NCI-H2196 (cell line): ENCODE data around the gene LKAAEAR1.
"Not testable (repeated sequence)": the region's sequence is repeated elsewhere in the genome, so short reads cannot be mapped to it uniquely, and the experiment has no call there.

ENCODE experiments used
- DNase-seq: peaks from one replicate; lab custom pipeline; 2025; ENCODE audit not compliant: unreplicated experiment; lab: John Stamatoyannopoulos, UW

Gene LKAAEAR1, protein sequence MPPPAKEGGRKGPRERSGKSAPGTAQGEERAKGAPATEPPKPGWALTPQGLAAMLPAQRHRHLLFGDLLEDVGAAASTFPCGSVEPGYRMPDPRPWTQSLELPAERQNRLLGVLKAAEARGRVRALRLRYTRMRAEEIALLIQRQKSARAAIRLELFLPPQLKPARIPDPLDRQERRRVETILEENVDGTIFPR

DNA sequence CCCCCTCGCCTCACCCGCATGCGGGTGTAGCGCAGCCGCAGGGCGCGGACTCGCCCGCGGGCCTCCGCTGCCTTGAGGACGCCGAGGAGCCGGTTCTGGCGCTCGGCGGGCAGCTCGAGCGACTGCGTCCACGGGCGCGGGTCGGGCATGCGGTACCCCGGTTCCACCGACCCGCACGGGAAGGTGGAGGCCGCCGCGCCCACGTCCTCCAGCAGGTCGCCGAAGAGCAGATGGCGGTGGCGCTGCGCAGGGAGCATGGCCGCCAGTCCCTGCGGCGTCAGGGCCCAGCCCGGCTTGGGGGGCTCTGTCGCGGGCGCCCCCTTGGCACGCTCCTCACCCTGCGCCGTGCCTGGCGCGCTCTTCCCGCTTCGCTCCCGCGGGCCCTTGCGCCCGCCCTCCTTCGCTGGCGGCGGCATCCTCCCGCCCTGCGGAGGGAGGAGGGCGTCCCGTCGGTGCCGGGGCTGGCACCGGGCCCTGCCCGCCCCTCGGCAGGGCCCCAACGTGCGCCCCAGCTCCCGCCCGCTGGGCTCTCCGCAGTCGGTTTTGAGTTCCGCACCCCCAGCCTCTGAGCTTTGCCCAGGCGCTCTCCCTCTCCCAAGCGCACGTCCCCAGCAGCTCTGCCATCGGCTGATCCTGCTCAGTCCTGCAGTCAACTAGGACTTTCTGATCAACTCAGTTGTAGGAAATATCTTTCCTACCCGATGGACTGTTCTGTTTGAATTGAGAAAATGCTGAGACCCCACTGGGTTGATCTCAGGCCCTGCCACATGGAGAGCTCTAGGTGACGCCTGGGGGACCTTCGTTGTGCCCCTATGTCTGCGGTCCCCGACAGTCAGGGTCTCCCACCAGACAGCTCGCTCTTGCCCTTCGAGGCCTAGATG, at the start of gene LKAAEAR1:
Gene LKAAEAR1 (minus strand): TSS at position 595 of the 881 bp plus-strand sequence. CDS start 179 bp downstream, at position 416.
- no peak for DNase-seq

GRCh38 chr20:64131406-64131805, 47.2 kb upstream of the LKAAEAR1 start:
- DNase-seq: peak; percentile 49

GRCh38 chr20:64130876-64131275, 46.7 kb upstream of the LKAAEAR1 start:
- no peak for DNase-seq

- no peak for DNase-seq
These were observed 46.1 kb upstream of the LKAAEAR1 start for GRCh38 chr20:64130271-64130670.

GRCh38 chr20:64129146-64129782, 45.1 kb upstream of the LKAAEAR1 start:
- no peak for DNase-seq

- DNase-seq: not testable (repeated sequence)
These were observed 39.3 kb upstream of the LKAAEAR1 start for GRCh38 chr20:64123517-64123916.

GRCh38 chr20:64122927-64123326, 38.7 kb upstream of the LKAAEAR1 start:
- not testable (repeated sequence) for DNase-seq

DNA sequence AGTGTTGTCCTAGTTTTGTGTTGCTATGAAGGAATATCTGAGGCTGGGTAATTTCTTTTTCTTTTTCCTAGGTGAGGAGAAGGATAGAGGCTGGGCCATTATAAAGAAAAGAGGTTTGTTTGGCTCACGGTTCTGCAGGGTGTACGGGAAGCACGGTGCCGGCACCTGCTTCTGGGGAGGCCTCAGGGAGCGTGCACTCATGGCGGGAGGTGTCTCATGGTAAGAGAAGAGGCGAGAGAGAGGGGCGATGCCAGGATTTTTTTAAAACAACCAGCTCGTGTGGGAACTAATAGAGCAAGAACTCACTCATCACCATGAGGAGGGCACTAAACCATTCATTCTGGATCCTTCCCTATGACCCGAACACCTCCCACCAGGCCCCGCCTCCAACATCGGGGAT, 37.4 kb upstream of the LKAAEAR1 start:
- no peak for DNase-seq

DNA sequence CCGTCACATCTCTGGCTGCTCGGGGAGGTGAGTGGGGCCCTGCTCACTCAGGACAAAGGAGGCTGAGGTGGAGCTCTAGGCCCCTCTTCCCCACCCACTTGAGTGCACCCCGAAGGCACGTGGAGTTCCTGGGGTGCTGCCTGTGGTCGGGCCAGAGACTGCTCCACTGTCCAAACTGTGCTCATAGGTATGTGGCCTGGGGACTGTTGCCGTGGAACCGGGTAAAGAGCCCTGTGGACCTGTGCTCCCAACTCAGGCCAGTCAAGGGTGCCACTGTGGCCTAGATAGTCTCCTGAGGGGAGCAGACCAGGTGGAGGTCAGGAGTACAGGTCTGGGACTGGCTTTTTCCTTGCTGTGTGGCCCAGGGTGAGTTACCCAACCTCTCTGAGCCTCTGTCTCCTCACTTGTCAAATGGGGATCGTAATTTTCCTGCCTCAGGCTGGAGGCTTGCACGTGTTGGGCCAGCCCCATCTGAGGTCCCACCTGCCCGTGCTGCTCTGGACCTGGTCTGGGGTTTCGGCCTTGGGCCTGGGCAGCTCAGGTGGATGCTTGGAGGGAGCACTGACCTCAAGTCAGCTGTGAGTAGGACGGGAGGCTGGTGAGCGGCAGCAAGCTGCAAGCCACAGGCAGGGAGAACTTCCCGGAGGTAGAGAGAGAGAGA, 35.6 kb upstream of the LKAAEAR1 start:
- no peak for DNase-seq

DNA sequence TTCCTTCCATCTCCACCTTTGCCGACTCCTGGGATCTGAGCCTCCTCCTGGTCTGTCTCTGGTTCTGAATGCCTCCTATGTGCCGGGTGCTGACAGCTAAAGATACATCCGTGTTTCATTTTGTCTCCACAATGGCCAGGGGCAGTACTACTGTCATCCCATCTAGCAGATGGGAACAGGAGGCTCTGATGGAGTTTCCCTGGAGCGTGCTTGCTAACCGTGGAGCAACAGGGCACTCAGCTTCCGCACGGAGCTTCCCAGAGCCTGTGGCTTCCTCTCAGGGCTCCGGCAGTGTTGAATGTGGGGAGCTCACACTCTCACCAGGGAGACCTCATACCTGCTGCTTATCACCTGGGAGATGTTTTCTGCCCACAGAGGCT, 35.1 kb upstream of the LKAAEAR1 start:
- DNase-seq: no peak

DNA sequence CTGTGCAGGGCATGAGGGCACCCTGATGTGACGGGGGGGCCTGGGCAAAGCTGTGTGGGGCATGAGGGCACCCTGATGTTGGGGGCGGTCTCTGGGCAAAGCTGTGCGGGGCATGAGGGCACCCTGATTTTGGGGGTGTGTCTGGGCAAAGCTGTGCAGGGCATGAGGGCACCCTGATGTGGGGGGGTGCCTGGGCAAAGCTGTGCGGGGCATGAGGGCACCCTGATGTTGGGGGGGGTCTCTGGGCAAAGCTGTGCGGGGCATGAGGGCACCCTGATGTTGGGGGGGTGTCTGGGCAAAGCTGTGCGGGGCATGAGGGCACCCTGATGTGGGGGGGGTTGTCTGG, 33.2 kb upstream of the LKAAEAR1 start:
- not testable (repeated sequence) for DNase-seq

DNA sequence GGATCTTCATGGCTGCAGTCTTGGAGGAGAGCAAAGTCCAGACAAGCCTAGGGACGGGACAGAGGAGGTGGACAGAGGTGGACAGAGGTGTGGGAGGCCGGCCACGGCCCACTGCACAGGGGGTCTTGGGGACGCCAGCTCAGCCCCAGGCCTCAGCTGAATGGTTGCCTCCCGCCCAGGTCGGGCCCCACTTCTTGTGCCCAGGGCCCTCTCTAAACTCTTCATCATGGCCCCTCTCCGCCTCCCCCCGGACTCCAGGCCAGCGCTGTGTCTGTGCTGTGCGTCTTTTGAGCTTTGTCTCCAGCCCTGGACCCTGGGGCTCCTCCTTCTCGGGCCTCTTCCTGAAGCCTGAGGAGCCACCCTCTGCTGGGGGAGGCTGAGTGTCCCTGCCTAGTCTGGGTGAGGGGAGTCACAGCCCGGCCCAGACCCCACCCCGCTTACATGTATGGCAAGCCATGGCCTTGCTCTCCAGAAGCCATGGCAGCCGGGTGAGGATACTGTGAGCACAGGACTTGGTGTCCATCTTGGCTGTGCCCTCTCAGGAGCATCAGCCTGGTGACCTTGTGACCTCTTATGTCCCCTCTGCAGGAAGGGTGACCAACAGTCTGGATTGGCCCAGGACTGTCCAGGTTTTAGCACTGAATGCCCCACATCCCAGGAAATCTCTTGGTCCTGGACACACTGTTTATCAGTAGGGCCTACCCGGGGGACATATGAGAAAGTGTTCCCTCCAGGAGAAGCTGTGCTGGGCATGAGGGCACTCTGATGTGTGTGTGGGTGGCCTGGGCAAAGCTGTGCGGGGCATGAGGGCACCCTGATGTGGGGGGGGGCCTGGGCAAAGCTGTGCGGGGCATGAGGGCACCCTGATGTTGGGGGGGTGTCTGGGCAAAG, 32.6 kb upstream of the LKAAEAR1 start:
- no peak for DNase-seq

GRCh38 chr20:64116016-64116415, 31.8 kb upstream of the LKAAEAR1 start:
- DNase-seq: no peak

GRCh38 chr20:64115171-64115911, 31.1 kb upstream of the LKAAEAR1 start:
- no peak for DNase-seq

DNA sequence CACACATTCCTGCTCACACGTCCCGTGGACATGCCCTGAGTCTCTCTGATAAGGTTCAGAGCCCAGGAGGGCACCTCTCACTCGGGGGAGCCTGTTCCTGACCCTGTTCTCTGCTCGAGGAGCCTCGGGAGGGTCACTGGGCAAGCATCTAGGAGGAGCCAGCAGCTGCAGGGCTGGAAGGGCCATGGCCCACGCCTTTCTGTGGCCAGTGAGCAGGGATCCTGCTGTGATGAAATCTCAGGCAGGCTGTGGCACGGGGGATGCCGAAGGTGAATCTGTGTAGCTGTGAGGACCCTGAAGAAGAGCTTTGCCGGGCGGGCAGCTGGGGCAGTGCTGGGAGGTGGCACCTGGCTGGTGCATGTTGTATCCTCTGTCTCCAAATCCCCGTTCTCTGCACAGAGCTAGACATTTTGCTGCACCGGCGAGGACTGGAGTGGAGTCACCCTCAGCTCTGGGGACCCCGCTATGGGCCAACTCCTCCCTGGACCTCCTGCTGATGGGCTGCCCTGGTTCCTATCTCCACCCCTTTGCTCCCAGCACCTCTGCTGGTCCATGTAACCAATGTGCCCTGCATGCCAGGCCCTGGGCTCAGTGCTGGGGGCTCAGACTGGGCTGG, 30.3 kb upstream of the LKAAEAR1 start:
- no peak for DNase-seq

DNA sequence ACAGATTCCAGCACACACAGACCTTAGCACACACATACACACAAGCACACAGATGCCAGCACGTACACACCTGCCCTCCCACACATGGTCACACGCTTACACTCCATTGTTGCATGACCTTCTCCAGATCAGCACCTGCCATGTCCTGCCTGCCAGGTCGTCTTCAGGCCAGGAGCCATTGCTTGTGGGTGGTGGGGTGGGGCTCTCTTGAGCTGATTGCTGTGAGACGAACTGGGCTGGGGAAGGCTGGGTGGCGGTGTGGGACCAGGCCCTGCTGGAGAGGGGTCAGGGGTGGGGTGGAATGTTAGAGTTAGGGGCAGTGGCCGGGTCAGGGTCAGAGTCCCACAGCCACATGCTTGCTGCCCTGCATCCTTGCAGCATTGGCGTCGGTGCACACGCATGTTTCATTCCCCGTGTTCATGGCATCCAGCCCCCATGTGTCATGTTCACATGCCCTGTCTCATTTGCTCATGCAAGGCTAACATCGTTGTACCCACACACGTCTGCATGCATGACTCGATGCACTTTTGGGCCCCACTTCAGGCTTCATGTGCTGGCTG, 29.7 kb upstream of the LKAAEAR1 start:
- DNase-seq: no peak

DNA sequence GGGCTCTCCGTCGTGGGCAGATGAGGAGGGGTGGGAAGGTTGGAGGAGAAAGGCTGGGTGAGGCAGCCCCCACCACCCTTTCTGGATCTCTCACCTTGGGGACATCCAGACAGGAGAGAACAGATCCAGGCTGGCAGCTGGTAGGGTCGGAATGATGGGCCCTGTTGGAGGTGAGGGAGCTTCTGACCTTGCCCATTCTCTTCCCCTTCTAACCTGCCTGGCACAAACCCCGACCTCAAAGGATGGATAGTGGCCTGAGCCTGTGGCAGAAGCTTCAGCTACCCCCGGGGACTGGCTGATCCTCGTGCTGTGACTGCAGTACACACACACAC, 29.2 kb upstream of the LKAAEAR1 start:
- no peak for DNase-seq

- no peak for DNase-seq
These were observed 28.7 kb upstream of the LKAAEAR1 start for GRCh38 chr20:64112691-64113443.
